A673 (cell line): ENCODE data around the gene PIK3AP1.
A peak's percentile ranks its signal among the peaks of the same experiment; 100 is the strongest.

ENCODE experiments used
- EZH2 ChIP-seq: fragments of 200-600 bp; sonication (generic); IDR thresholded peaks from 2 replicates; pipeline ENCODE4 v1.6.1; 2017; ENCODE audit warnings: borderline replicate concordance, low read depth, mild to moderate bottlenecking, mixed read lengths, antibody characterized with exemption, low read length; ENCODE audit not compliant: poor library complexity, severe bottlenecking
- TF ChIP-seq, protein P1 (sequence below): fragments of 300-800, 200-600 bp; sonication (generic); conservative IDR thresholded peaks from 2 replicates; pipeline ENCODE4 v1.5.1; 2017; ENCODE audit warnings: low read depth, mild to moderate bottlenecking, antibody characterized with exemption, low read length, moderate library complexity, mixed read lengths

DNA sequence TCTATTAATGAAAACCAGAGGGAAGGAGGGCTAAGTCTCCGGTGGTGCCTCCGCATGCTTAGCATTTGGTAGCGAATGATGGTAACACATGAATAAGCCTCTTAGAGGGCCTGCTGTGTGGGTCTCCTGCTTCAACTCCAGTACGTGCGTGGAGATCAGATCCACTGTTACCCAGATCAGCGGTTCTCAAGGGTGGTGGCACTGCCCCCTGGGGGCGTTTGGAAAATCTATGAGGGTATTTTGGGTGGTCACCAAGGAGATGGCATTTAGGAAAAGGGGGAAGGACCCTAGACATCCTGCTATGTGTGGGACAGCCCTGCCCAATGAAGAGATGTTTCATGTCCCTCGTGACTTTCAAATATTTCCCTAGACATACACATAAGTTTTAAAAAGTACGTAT, 76.4 kb downstream of the PIK3AP1 start:
- TF ChIP-seq, protein P1, sequence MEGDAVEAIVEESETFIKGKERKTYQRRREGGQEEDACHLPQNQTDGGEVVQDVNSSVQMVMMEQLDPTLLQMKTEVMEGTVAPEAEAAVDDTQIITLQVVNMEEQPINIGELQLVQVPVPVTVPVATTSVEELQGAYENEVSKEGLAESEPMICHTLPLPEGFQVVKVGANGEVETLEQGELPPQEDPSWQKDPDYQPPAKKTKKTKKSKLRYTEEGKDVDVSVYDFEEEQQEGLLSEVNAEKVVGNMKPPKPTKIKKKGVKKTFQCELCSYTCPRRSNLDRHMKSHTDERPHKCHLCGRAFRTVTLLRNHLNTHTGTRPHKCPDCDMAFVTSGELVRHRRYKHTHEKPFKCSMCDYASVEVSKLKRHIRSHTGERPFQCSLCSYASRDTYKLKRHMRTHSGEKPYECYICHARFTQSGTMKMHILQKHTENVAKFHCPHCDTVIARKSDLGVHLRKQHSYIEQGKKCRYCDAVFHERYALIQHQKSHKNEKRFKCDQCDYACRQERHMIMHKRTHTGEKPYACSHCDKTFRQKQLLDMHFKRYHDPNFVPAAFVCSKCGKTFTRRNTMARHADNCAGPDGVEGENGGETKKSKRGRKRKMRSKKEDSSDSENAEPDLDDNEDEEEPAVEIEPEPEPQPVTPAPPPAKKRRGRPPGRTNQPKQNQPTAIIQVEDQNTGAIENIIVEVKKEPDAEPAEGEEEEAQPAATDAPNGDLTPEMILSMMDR, result 0 out of 2 replicates have a peak, but pooled peaks have one; percentile 10
- TF ChIP-seq EZH2, result no peak
